IMR-90 (cell line): Measurements from ENCODE around the gene OR10H5. TPM values are rescaled to one million over a fixed set of nuclear protein-coding genes. Genes with fewer than 3 reads are reported as not detected.
"Not testable (repeated sequence)": the region's sequence is repeated elsewhere in the genome, so short reads cannot be mapped to it uniquely, and the experiment has no call there.

Experiments
- ATAC-seq: fragments of 200-7000 bp; cut with Tn5 transposase; 2 replicates; pipeline ENCODE4 v1.9.1; 2020; ENCODE audit warnings: low read depth, mild to moderate bottlenecking, moderate library complexity
- BruUV-seq: library from RNA; stranded (reverse); fragments of 400-500 nt; replicated peaks from 2 replicates; lab custom pipeline; 2021; lab: Mats Ljungman, UMichigan
- CTCF ChIA-PET: fragments of 300-600 bp; formaldehyde crosslinking; extraction: SDS; loops from one replicate; lab custom pipeline; 2021; ENCODE audit warnings: antibody characterized with exemption; lab: Yijun Ruan, JAX
- POLR2A ChIA-PET: fragments of 300-600 bp; sonication (Branson Sonifier 250); formaldehyde crosslinking; loops from one replicate; lab custom pipeline; 2022; ENCODE audit warnings: antibody characterized with exemption; ENCODE audit not compliant: unreplicated experiment; lab: Charles Lee
- DNase-seq: peaks from one replicate; pipeline ENCODE4 v3.0.0; 2013
- H2AFZ ChIP-seq: replicated peaks from 2 replicates; pipeline ENCODE3; 2013; ENCODE audit warnings: low read length, mild to moderate bottlenecking; ENCODE audit not compliant: poor library complexity
- H2AK5ac ChIP-seq: 2 replicates; pipeline ENCODE4 v1.6.1; 2013; ENCODE audit warnings: low read depth, low read length, inconsistent platforms
- H2AK9ac ChIP-seq: replicated peaks from 2 replicates; pipeline ENCODE3; 2013; ENCODE audit warnings: mild to moderate bottlenecking, low read depth, low read length, moderate library complexity; ENCODE audit not compliant: poor library complexity
- H2BK120ac ChIP-seq: 2 replicates; pipeline ENCODE4 v1.6.1; 2013; ENCODE audit warnings: low read depth, low read length, inconsistent platforms
- H2BK15ac ChIP-seq: 3 replicates; pipeline ENCODE4 v1.6.1; 2013; ENCODE audit warnings: low read depth, low read length, inconsistent platforms
- H2BK20ac ChIP-seq: 2 replicates; pipeline ENCODE4 v1.6.1; 2013; ENCODE audit warnings: low read depth, mild to moderate bottlenecking, inconsistent platforms, low read length, moderate library complexity
- H2BK5ac ChIP-seq: 2 replicates; pipeline ENCODE4 v1.6.1; 2013; ENCODE audit warnings: mild to moderate bottlenecking, low read depth, low read length, inconsistent platforms; ENCODE audit not compliant: poor library complexity, severe bottlenecking
- H3K14ac ChIP-seq: replicated peaks from 2 replicates; pipeline ENCODE4 v1.6.1; 2013; ENCODE audit warnings: low read depth, low read length, inconsistent platforms
- H3K18ac ChIP-seq: 2 replicates; pipeline ENCODE4 v1.6.1; 2013; ENCODE audit warnings: low read depth, low read length, control low read depth
- H3K23ac ChIP-seq: 2 replicates; pipeline ENCODE4 v1.6.1; 2013; ENCODE audit warnings: low read depth, low read length, inconsistent platforms
- H3K27ac ChIP-seq: 2 replicates; pipeline ENCODE4 v1.5.1; 2013; ENCODE audit warnings: mild to moderate bottlenecking, control low read depth, low read length; ENCODE audit not compliant: insufficient read depth
- H3K27me3 ChIP-seq: 2 replicates; pipeline ENCODE4 v1.6.1; 2013; ENCODE audit warnings: low read length; ENCODE audit not compliant: control insufficient read depth, insufficient read depth
- H3K36me3 ChIP-seq: 2 replicates; pipeline ENCODE4 v1.6.1; 2013; ENCODE audit warnings: low read length, mixed read lengths; ENCODE audit not compliant: control insufficient read depth, insufficient read depth
- H3K4ac ChIP-seq: 2 replicates; pipeline ENCODE4 v1.6.1; 2013; ENCODE audit warnings: low read depth, low read length, inconsistent platforms
- H3K4me1 ChIP-seq: 2 replicates; pipeline ENCODE4 v1.6.1; 2013; ENCODE audit warnings: low read length, mixed read lengths; ENCODE audit not compliant: control insufficient read depth, insufficient read depth
- H3K4me2 ChIP-seq: 2 replicates; pipeline ENCODE4 v1.6.1; 2013; ENCODE audit warnings: low read depth, mild to moderate bottlenecking, control low read depth, low read length, moderate library complexity
- H3K4me3 ChIP-seq: 2 replicates; pipeline ENCODE4 v1.5.1; 2013; ENCODE audit warnings: low read depth, mild to moderate bottlenecking, control low read depth, low read length, moderate library complexity; ENCODE audit not compliant: insufficient read depth
- H3K56ac ChIP-seq: 2 replicates; pipeline ENCODE4 v1.6.1; 2013; ENCODE audit warnings: low read length, inconsistent platforms; ENCODE audit not compliant: insufficient read depth; ENCODE audit errors: extremely low read depth
- H3K79me1 ChIP-seq, 2 experiments: 2 replicates each; pipeline ENCODE4 v1.6.1; 2013; ENCODE audit warnings: low read length in 2 of 2, inconsistent platforms in 1 of 2, low read depth in 1 of 2
- H3K9ac ChIP-seq: 2 replicates; pipeline ENCODE4 v1.6.1; 2013; ENCODE audit warnings: low read depth, low read length, control low read depth
- H3K9me1 ChIP-seq: 2 replicates; pipeline ENCODE4 v1.6.1; 2013; ENCODE audit warnings: low read length, inconsistent platforms; ENCODE audit not compliant: insufficient read depth
- H3K9me3 ChIP-seq: 2 replicates; pipeline ENCODE4 v1.6.1; 2013; ENCODE audit warnings: low read length; ENCODE audit not compliant: control insufficient read depth, insufficient read depth
- H4K20me1 ChIP-seq: 2 replicates; pipeline ENCODE4 v1.6.1; 2013; ENCODE audit warnings: low read length, inconsistent platforms; ENCODE audit not compliant: insufficient read depth
- H4K5ac ChIP-seq: 2 replicates; pipeline ENCODE4 v1.6.1; 2013; ENCODE audit warnings: mild to moderate bottlenecking, low read depth, low read length, control low read depth
- H4K8ac ChIP-seq, 2 experiments: 2 replicates each; pipeline ENCODE4 v1.6.1; 2013; ENCODE audit warnings: low read depth in 2 of 2, low read length in 2 of 2, control low read depth in 1 of 2, inconsistent platforms in 1 of 2
- H4K91ac ChIP-seq: 2 replicates; pipeline ENCODE4 v1.6.1; 2013; ENCODE audit warnings: low read depth, low read length, inconsistent platforms; ENCODE audit not compliant: insufficient read depth
- BHLHE40 ChIP-seq: fragments of 150-350 bp; IDR thresholded peaks from 2 replicates; pipeline ENCODE4 v1.6.1; 2016; ENCODE audit warnings: mild to moderate bottlenecking, low read depth, low read length
- MAFK ChIP-seq: IDR thresholded peaks from 2 replicates; pipeline ENCODE4 v1.6.1; 2012; ENCODE audit warnings: low read depth, low read length, improper control_type of control experiment
- MXI1 ChIP-seq: IDR thresholded peaks from 2 replicates; pipeline ENCODE4 v1.6.1; 2012; ENCODE audit warnings: low read depth, mild to moderate bottlenecking, low read length, moderate library complexity, borderline replicate concordance
- POLR2A ChIP-seq: IDR thresholded peaks from 2 replicates; pipeline ENCODE4 v1.6.1; 2012; ENCODE audit warnings: mild to moderate bottlenecking, low read depth, low read length
- WGBS, 2 experiments: methylation state at CpG; one replicate each; pipeline versions ENCODE4 v1.1.5 to v1.1.7; 2013; ENCODE audit warnings: missing lambda C conversion rate in 2 of 2; ENCODE audit not compliant: insufficient read length in 1 of 2; ENCODE audit errors: extremely low coverage in 2 of 2; 5-methylcytosine and 5-hydroxymethylcytosine counted together
- dilution Hi-C: fragments of 300-500 bp; cut with HindIII; formaldehyde crosslinking; loops from one replicate; pipeline ENCODE4 v1.14.3; 2018; ENCODE audit warnings: low sequenced_read_pairs; ENCODE audit not compliant: unreplicated experiment
- in situ Hi-C: fragments of 300-500 bp; cut with MboI; formaldehyde crosslinking; loops from 3 replicates; pipeline ENCODE4 v1.14.3; 2019; ENCODE audit warnings: low sequenced_read_pairs, inconsistent platforms, mixed read lengths
- intact Hi-C: fragments of 100-400 bp; cut with micrococcal nuclease; formaldehyde crosslinking; loops from 2 replicates; pipeline ENCODE4 v1.10.0; 2022
- polyA plus RNA-seq, 3 experiments: library from polyadenylated mRNA; depleted of rRNA; stranded (reverse); fragments of >200 nt; gene quantifications; 2 replicates each; pipeline ENCODE4 v1.2.3, GENCODE V29; 2012; ENCODE audit warnings: low replicate concordance in 1 of 3
- total RNA-seq: library from RNA; depleted of rRNA; stranded (reverse); fragments of >200 nt; gene quantifications from 2 replicates; pipeline ENCODE4 v1.2.3, GENCODE V29; 2012

OR10H5 gene
- total and polyA plus RNA-seq, 2 of the 4 experiments (the other 2 are of a cell fraction): not detected

DNA sequence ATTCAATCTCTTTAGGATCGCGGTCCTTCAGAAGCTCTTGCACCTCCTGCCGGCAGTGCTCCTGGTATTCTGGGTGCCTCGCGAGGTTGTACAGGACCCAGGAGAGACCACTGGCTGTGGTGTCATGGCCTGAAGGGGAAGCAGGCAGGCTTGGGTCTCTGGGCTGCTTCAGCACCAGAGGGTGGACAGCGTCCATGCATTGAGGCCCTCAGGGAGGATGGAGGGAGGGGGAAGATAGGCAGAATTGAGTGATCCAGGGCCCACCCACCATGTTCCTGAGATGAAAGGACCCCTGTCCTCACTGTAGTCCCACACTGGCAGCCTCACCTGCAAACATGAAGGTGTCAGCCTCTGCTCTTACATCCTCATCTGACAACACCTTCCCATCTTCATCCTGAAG lies 17.9 kb upstream of the OR10H5 start:
- no peak overlapping the region for H2BK15ac ChIP-seq
- H3K56ac ChIP-seq: no peak overlapping the region
- H3K4ac ChIP-seq: no peak overlapping the region
- H3K27ac ChIP-seq: no peak overlapping the region
- in situ Hi-C loops (no loop called here), dilution Hi-C loops (no loop called here), intact Hi-C loops (no loop called here)
- no peak overlapping the region for H2AFZ ChIP-seq
- no peak overlapping the region for H4K5ac ChIP-seq
- H3K36me3 ChIP-seq: no peaks in the 10 kb centered on the region
- POLR2A ChIA-PET: no interaction called here
- no peaks in the 10 kb centered on the region for H3K27me3 ChIP-seq
- H3K4me3 ChIP-seq: no peak overlapping the region
- no peak for ATAC-seq
- no peak for DNase-seq
- no peak overlapping the region for H3K14ac ChIP-seq
- no peak overlapping the region for H2BK5ac ChIP-seq
- H3K79me1 ChIP-seq: no peaks in the 10 kb centered on the region
- H2BK20ac ChIP-seq: no peak overlapping the region
- TF ChIP-seq MAFK: no peak
- no peak for TF ChIP-seq POLR2A
- TF ChIP-seq MXI1: no peak
- no peak for TF ChIP-seq BHLHE40
- H2AK5ac ChIP-seq: no peak overlapping the region
- no peak overlapping the region for H4K91ac ChIP-seq
- H2AK9ac ChIP-seq: no peak overlapping the region
- H3K9ac ChIP-seq: no peak overlapping the region
- no peak overlapping the region for H2BK120ac ChIP-seq
- H3K18ac ChIP-seq: no peak overlapping the region
- no peaks in the 10 kb centered on the region for H3K9me1 ChIP-seq
- no CpG with 5 or more reads among the region's 6 CpGs for WGBS, 2 experiments
- H4K8ac ChIP-seq: no peak overlapping the region
- no peaks in the 10 kb centered on the region for H4K20me1 ChIP-seq
- no peak overlapping the region for H3K23ac ChIP-seq
- H3K4me1 ChIP-seq: no peaks in the 10 kb centered on the region
- H3K4me2 ChIP-seq: no peak overlapping the region
- H3K9me3 ChIP-seq: peaks cover 31% of the 10 kb centered on the region
- CTCF ChIA-PET: no interaction called here
- no TSS peak for BruUV-seq

DNA sequence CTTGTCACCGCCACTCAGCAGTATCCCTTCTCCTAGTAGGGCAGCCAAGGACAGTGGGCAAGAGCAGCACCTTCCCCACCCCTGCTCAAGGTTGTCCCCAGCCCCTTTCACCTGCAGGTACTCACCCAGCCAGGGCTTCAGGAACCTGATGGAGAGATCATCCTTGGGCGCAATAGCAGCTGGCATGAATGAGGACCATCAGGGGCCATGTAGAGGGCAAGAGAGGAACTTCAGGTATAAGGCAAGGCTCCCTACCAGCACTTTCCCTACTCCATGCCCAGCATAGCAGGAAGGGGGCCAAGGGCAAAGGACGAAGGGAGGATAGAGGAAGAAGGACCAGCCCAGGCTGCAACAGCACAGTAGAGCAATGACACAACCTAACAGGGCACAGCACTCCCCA lies 13.3 kb upstream of the OR10H5 start:
- H2AK9ac ChIP-seq, H3K27me3 ChIP-seq, dilution Hi-C loops, H3K9me1 ChIP-seq, H2BK120ac ChIP-seq, H4K20me1 ChIP-seq, H3K23ac ChIP-seq, H3K9ac ChIP-seq, CTCF ChIA-PET, H3K36me3 ChIP-seq, H2BK15ac ChIP-seq, ATAC-seq, H3K56ac ChIP-seq, H2BK5ac ChIP-seq, H4K91ac ChIP-seq, BruUV-seq, H2AK5ac ChIP-seq, H3K27ac ChIP-seq, POLR2A ChIA-PET, H3K4me1 ChIP-seq, DNase-seq, H4K8ac ChIP-seq, H4K5ac ChIP-seq, H2BK20ac ChIP-seq, H3K18ac ChIP-seq, intact Hi-C loops, H3K4me2 ChIP-seq, H2AFZ ChIP-seq, H3K4me3 ChIP-seq, H3K4ac ChIP-seq, H3K79me1 ChIP-seq, H3K14ac ChIP-seq: not testable (repeated sequence)
- WGBS, 2 experiments: no CpG with 5 or more reads among the region's 3 CpGs
- peaks cover 49% of the 10 kb centered on the region for H3K9me3 ChIP-seq
- in situ Hi-C loops: loop anchor here (10.0 kb wide), 1 partner anchor 99 kb away; the partner anchor contains the start of gene CYP4F12
